ENCODE measurements around the gene ST7. TPM values are rescaled to one million over a fixed set of nuclear protein-coding genes. Genes with fewer than 3 reads are reported as not detected.
A peak's percentile ranks its signal among the peaks of the same experiment; 100 is the strongest.

The ST7 gene
- total and polyA plus RNA-seq, 2 experiments from 2014 or later = 9.9 to 18.3 TPM

DNA sequence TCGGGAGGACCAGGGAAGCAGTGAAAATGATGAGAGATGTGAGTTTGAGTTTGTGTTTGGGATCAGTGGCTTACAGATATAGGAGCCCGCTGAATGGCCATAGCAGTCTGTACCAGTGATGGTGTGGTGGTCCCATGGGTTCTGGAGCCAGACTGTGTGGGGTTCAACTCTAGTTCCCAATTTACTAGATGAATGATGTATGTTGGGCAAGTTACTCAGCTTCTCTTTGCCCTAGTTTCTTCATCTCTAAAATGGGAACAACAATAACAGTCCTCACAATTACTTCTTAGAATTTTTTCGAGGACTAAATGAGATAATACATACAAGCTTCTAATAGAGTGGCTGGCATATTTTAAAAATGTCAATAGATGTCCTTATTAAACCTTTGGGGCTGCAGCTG lies 185.2 kb downstream of the ST7 start:
- no peaks in the 10 kb centered on the region for H3K36me3 ChIP-seq (ENCODE audit: insufficient read depth)
- Mint-ChIP-seq H3K4me3 (peak overlapping the region; percentile 27; the same call in 1 of the 3 replicates), H3K36me3 (ENCODE audit: low read depth) (peaks cover 4% of the 10 kb centered on the region), H3K4me1 (peaks cover 65% of the 10 kb centered on the region), H3K27me3 (ENCODE audit: insufficient read depth, low read depth, poor library complexity) (peaks cover 5% of the 10 kb centered on the region), H3K27ac (peak overlapping the region; percentile 77; the same call in 1 of the 2 replicates), H3K9me3 (no peaks in the 10 kb centered on the region)
- peak overlapping the region; percentile 31 for H3K4me2 ChIP-seq
- TF ChIP-seq, protein P1, sequence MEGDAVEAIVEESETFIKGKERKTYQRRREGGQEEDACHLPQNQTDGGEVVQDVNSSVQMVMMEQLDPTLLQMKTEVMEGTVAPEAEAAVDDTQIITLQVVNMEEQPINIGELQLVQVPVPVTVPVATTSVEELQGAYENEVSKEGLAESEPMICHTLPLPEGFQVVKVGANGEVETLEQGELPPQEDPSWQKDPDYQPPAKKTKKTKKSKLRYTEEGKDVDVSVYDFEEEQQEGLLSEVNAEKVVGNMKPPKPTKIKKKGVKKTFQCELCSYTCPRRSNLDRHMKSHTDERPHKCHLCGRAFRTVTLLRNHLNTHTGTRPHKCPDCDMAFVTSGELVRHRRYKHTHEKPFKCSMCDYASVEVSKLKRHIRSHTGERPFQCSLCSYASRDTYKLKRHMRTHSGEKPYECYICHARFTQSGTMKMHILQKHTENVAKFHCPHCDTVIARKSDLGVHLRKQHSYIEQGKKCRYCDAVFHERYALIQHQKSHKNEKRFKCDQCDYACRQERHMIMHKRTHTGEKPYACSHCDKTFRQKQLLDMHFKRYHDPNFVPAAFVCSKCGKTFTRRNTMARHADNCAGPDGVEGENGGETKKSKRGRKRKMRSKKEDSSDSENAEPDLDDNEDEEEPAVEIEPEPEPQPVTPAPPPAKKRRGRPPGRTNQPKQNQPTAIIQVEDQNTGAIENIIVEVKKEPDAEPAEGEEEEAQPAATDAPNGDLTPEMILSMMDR (conservative IDR thresholded peaks at IDR 0.05; ENCODE audit: low read depth in 2 of 2) = no peak
- TF ChIP-seq ZNF114 (CRISPR knock-in tag; IDR thresholded peaks at IDR 0.05) (no peak), ZNF331 (CRISPR knock-in tag; IDR thresholded peaks at IDR 0.05; ENCODE audit: low read depth) (no peak), EZH2 (IDR thresholded peaks at IDR 0.05; ENCODE audit: low read depth, unreplicated experiment) (no peak), REST (IDR thresholded peaks at IDR 0.05; ENCODE audit: unreplicated experiment) (no peak), ZNF462 (CRISPR knock-in tag; IDR thresholded peaks at IDR 0.05) (no peak), JUNB (IDR thresholded peaks at IDR 0.05; ENCODE audit: unreplicated experiment) (no peak), CREB1 (CRISPR knock-in tag; IDR thresholded peaks at IDR 0.05; ENCODE audit: low read depth) (no peak), STAT1 (IDR thresholded peaks at IDR 0.05; ENCODE audit: unreplicated experiment) (no peak), NANOG (IDR thresholded peaks at IDR 0.05; ENCODE audit: borderline replicate concordance) (no peak), POLR2AphosphoS5 (IDR thresholded peaks at IDR 0.05; ENCODE audit: low read depth) (no peak), EZH2phosphoT487 (IDR thresholded peaks at IDR 0.05; ENCODE audit: unreplicated experiment) (no peak)
- TF ChIP-seq, protein P2, sequence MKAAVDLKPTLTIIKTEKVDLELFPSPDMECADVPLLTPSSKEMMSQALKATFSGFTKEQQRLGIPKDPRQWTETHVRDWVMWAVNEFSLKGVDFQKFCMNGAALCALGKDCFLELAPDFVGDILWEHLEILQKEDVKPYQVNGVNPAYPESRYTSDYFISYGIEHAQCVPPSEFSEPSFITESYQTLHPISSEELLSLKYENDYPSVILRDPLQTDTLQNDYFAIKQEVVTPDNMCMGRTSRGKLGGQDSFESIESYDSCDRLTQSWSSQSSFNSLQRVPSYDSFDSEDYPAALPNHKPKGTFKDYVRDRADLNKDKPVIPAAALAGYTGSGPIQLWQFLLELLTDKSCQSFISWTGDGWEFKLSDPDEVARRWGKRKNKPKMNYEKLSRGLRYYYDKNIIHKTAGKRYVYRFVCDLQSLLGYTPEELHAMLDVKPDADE (IDR thresholded peaks at IDR 0.05) = no peak
- DNase-seq (ENCODE audit: low spot score) (no peak), ATAC-seq (peak; percentile 18; the same call in 1 of the 3 replicates)
- H3F3A ChIP-seq (replicated peaks; ENCODE audit: low read depth) = no peaks in the 10 kb centered on the region
- H2AFZ ChIP-seq = no peak overlapping the region
- H3K4me3 ChIP-seq = no peak overlapping the region
- H3K27ac ChIP-seq (ENCODE audit: low read depth) = peak overlapping the region; percentile 56; the same call in 1 of the 2 replicates
- H4K20me1 ChIP-seq (replicated peaks; ENCODE audit: insufficient read depth) = no peaks in the 10 kb centered on the region
- H3K79me2 ChIP-seq (replicated peaks; ENCODE audit: insufficient read depth) = no peaks in the 10 kb centered on the region
- H3K4me1 ChIP-seq (ENCODE audit: insufficient read depth) = peaks cover 61% of the 10 kb centered on the region
- no peaks in the 10 kb centered on the region for H3K9me2 ChIP-seq (ENCODE audit: insufficient read depth)
- H3K27me3 ChIP-seq (ENCODE audit: insufficient read depth) = no peaks in the 10 kb centered on the region
